GM12878 (cell line): ENCODE data around the gene AKR1A1. TPM values are rescaled to one million over a fixed set of nuclear protein-coding genes. Genes with fewer than 3 reads are reported as not detected.

Experiments used
- ATAC-seq: fragments of 200-7000 bp; cut with Tn5 transposase; 3 replicates; pipeline ENCODE4 v1.9.1; 2020; ENCODE audit warnings: mild to moderate bottlenecking, moderate library complexity
- BruUV-seq: library from RNA; stranded (reverse); fragments of 400-500 nt; replicated peaks from 2 replicates; lab custom pipeline; 2021; lab: Mats Ljungman, UMichigan
- CTCF ChIA-PET: fragments of 300-600 bp; sonication (Branson Sonifier 250); formaldehyde crosslinking; extraction: SDS; loops from one replicate; lab custom pipeline; 2021; ENCODE audit warnings: inconsistent platforms; lab: Yijun Ruan, JAX
- POLR2A ChIA-PET: fragments of 350-600 bp; formaldehyde crosslinking; extraction: SDS; loops from one replicate; lab custom pipeline; 2021; ENCODE audit warnings: inconsistent platforms; lab: Charles Lee
- RAD21 ChIA-PET: fragments of 300-600 bp; sonication (Branson Sonifier 250); formaldehyde crosslinking; loops from one replicate; lab custom pipeline; 2023; ENCODE audit warnings: antibody characterized with exemption; ENCODE audit not compliant: unreplicated experiment; lab: Charles Lee
- SMC1A ChIA-PET: fragments of 300-600 bp; sonication (Branson Sonifier 250); formaldehyde crosslinking; loops from one replicate; lab custom pipeline; 2023; ENCODE audit not compliant: unreplicated experiment, uncharacterized antibody; lab: Charles Lee
- DNase-seq: peaks from one replicate; pipeline ENCODE4 v3.0.0-alpha.2; 2011; ENCODE audit warnings: low read depth, low spot score
- FAIRE-seq: peaks from 3 replicates; lab custom pipeline; 2011; peaks lifted over from hg19 to GRCh38; lab: Jason Lieb, UNC
- H2AFZ ChIP-seq: 2 replicates; pipeline ENCODE4 v1.6.0; 2011; ENCODE audit warnings: low read depth, low read length, control low read depth; ENCODE audit not compliant: control insufficient read depth
- H3K27ac ChIP-seq: 2 replicates; pipeline ENCODE4 v1.5.1; 2011; ENCODE audit warnings: control low read depth; ENCODE audit not compliant: control insufficient read depth, insufficient read depth
- H3K27me3 ChIP-seq, 2 experiments: replicated peaks in 1 of 2; 2 replicates each; pipeline versions ENCODE4 v1.6.0 to v1.6.1; 2011; ENCODE audit warnings: low read length in 1 of 2; ENCODE audit not compliant: control insufficient read depth in 2 of 2, insufficient read depth in 2 of 2
- H3K36me3 ChIP-seq, 2 experiments: 2 replicates each; pipeline ENCODE4 v1.5.1; 2011; ENCODE audit warnings: low read length in 1 of 2; ENCODE audit not compliant: control insufficient read depth in 2 of 2, insufficient read depth in 2 of 2
- H3K4me1 ChIP-seq: 2 replicates; pipeline ENCODE4 v1.6.1; 2011; ENCODE audit warnings: mild to moderate bottlenecking, low read length, moderate library complexity, mixed read lengths; ENCODE audit not compliant: control insufficient read depth, insufficient read depth
- H3K4me2 ChIP-seq: 2 replicates; pipeline ENCODE4 v1.6.0; 2011; ENCODE audit warnings: control low read depth; ENCODE audit not compliant: control insufficient read depth, insufficient read depth
- H3K4me3 ChIP-seq: fragments of 200-600 bp; sonication (generic); 2 replicates; pipeline ENCODE4 v1.5.1; 2016
- H3K79me2 ChIP-seq: 2 replicates; pipeline ENCODE4 v1.6.0; 2011; ENCODE audit warnings: low read length; ENCODE audit not compliant: control insufficient read depth, insufficient read depth
- H3K9ac ChIP-seq: 2 replicates; pipeline ENCODE4 v1.8.0; 2011; ENCODE audit warnings: low read length, control low read depth, mixed read lengths; ENCODE audit not compliant: control insufficient read depth, insufficient read depth
- H3K9me3 ChIP-seq: replicated peaks from 3 replicates; pipeline ENCODE4 v1.5.1; 2011; ENCODE audit warnings: mild to moderate bottlenecking, low read length; ENCODE audit not compliant: control insufficient read depth, insufficient read depth
- H4K20me1 ChIP-seq: 2 replicates; pipeline ENCODE4 v1.6.0; 2011; ENCODE audit not compliant: control insufficient read depth, insufficient read depth
- CBX3 ChIP-seq: fragments of 200-600 bp; sonication (generic); IDR thresholded peaks from 2 replicates; pipeline ENCODE4 v1.6.1; 2016; ENCODE audit warnings: low read depth, borderline replicate concordance
- E2F8 ChIP-seq: fragments of 450-650 bp; IDR thresholded peaks from 2 replicates; pipeline ENCODE4 v1.6.1; 2018; ENCODE audit warnings: mild to moderate bottlenecking, low read depth, moderate library complexity; ENCODE audit not compliant: partially characterized antibody
- ETV6 ChIP-seq, 2 experiments: fragments of 450-650 bp in 1 of 2; IDR thresholded peaks in 1 of 2; conservative IDR thresholded peaks in 1 of 2; 2 replicates each; pipeline ENCODE4 v1.6.1; 2014; ENCODE audit warnings: antibody characterized with exemption in 1 of 2, borderline replicate concordance in 1 of 2, low read depth in 1 of 2, mild to moderate bottlenecking in 1 of 2, moderate library complexity in 1 of 2
- FOS ChIP-seq: IDR thresholded peaks from 3 replicates; pipeline ENCODE4 v1.6.1; 2011; ENCODE audit warnings: borderline replicate concordance; ENCODE audit not compliant: insufficient read length; ENCODE audit errors: extremely low read depth
- MYB ChIP-seq: fragments of 150-350 bp; IDR thresholded peaks from 2 replicates; pipeline ENCODE4 v1.6.1; 2014; ENCODE audit warnings: mild to moderate bottlenecking, low read depth, low read length, borderline replicate concordance
- WGBS: methylation state at CpG from one replicate; pipeline ENCODE4 v1.1.6; 2016; ENCODE audit warnings: low lambda C conversion rate; ENCODE audit not compliant: insufficient replicate concordance, insufficient coverage; ENCODE audit errors: missing lambda C conversion rate; 5-methylcytosine and 5-hydroxymethylcytosine counted together
- in situ Hi-C: fragments of 300-500 bp; cut with MboI; formaldehyde crosslinking; loops from 9 replicates; pipeline ENCODE4 v1.14.3; 2018; ENCODE audit warnings: mixed read lengths
- intact Hi-C: fragments of 100-400 bp; cut with micrococcal nuclease; formaldehyde crosslinking; loops from one replicate; pipeline ENCODE4 v1.14.2; 2022; ENCODE audit not compliant: unreplicated experiment
- polyA plus RNA-seq, 11 experiments: library from polyadenylated mRNA; depleted of rRNA in 4 of 11; unstranded in 6 of 11; stranded (reverse) in 5 of 11; fragments of >200 nt; fragmentation: Nextera tagmentation in 4 of 11; fragmentation: Illumina TruSeq in 1 of 11; extraction: Ambion mirVana in 4 of 11; extraction: Trizol in 1 of 11; gene quantifications; 1 replicate in 1 of 11; 2 replicates in 10 of 11; pipeline versions ENCODE4 v1.2.1 to v1.2.3, GENCODE V29; 2011 to 2016; ENCODE audit warnings: inconsistent platforms in 2 of 11, missing spikeins in 2 of 11, low read depth in 1 of 11
- total RNA-seq, 4 experiments: library from RNA; depleted of rRNA in 3 of 4; stranded (reverse); fragments of >200 nt in 3 of 4; fragmentation: Illumina TruSeq in 1 of 4; extraction: Trizol in 1 of 4; gene quantifications; 2 replicates each; pipeline versions ENCODE4 v1.2.1 to v1.2.3, GENCODE V29; 2013 to 2021

The AKR1A1 gene
- total and polyA plus RNA-seq, 10 of the 15 experiments (the other 5 are each of a cell fraction or from before 2014, with no cell fraction given): 187 to 335 (median 241) TPM

- no peak for DNase-seq
- TF ChIP-seq MYB (no peak), E2F8 (no peak), CBX3 (no peak), FOS (no peak), ETV6 (conservative IDR thresholded peaks at IDR 0.05 in 1 of 2, IDR thresholded peaks at IDR 0.05 in 1 of 2; ENCODE audit: borderline replicate concordance in 1 of 2, low read depth in 1 of 2) (no peak)
- intact Hi-C loops: no loop called here
- in situ Hi-C loops: loop anchor here (5.0 kb wide), 1 partner anchor 59 kb away; no protein-coding TSS in a partner anchor
- no peak overlapping the region for H3K27ac ChIP-seq
- H3K27me3 ChIP-seq: no peaks in the 10 kb centered on the region
- no TSS peak for BruUV-seq
- 74% methylated on average over 4 of the region's 4 CpGs for WGBS
- FAIRE-seq: no peak
- H3K36me3 ChIP-seq: peaks cover 10 to 26% of the 10 kb centered on the region in 2 experiments
- H3K4me1 ChIP-seq: peaks cover 8% of the 10 kb centered on the region
- POLR2A ChIA-PET: interaction anchor here (0.9 to 1.3 kb wide), 2 partner anchors 14 to 68 kb away, joined by 3 read pairs; partner anchors contain the start of gene PRDX1
- RAD21 ChIA-PET: no interaction called here
- no peak overlapping the region for H3K4me3 ChIP-seq
- no peak overlapping the region for H2AFZ ChIP-seq
- no peaks in the 10 kb centered on the region for H3K9me3 ChIP-seq
- no peak overlapping the region for H3K4me2 ChIP-seq
- no peak for ATAC-seq
- peaks cover 3% of the 10 kb centered on the region for H3K79me2 ChIP-seq
- no peak overlapping the region for H3K9ac ChIP-seq
- H4K20me1 ChIP-seq: 0 out of 2 replicates have a peak, but pooled peaks cover 2% of the 10 kb centered on the region
- SMC1A ChIA-PET: no interaction called here
- CTCF ChIA-PET: interaction anchor here (0.5 to 3.5 kb wide), 3 partner anchors 49 to 226 kb away, joined by 3 to 16 read pairs (median 5); no protein-coding TSS in a partner anchor
Measured at GRCh38 chr1:45507893-45508292, 42.7 kb upstream of the AKR1A1 start.
